IMR-90 (cell line): ENCODE measurements around the gene ATP10A. TPM values are rescaled to one million over a fixed set of nuclear protein-coding genes. Genes with fewer than 3 reads are reported as not detected.

Experiments
- ATAC-seq: fragments of 200-7000 bp; cut with Tn5 transposase; 2 replicates; pipeline ENCODE4 v1.9.1; 2020; ENCODE audit warnings: low read depth, mild to moderate bottlenecking, moderate library complexity
- BruUV-seq: library from RNA; stranded (reverse); fragments of 400-500 nt; replicated peaks from 2 replicates; lab custom pipeline; 2021; lab: Mats Ljungman, UMichigan
- CTCF ChIA-PET: fragments of 300-600 bp; formaldehyde crosslinking; extraction: SDS; loops from one replicate; lab custom pipeline; 2021; ENCODE audit warnings: antibody characterized with exemption; lab: Yijun Ruan, JAX
- POLR2A ChIA-PET: fragments of 300-600 bp; sonication (Branson Sonifier 250); formaldehyde crosslinking; loops from one replicate; lab custom pipeline; 2022; ENCODE audit warnings: antibody characterized with exemption; ENCODE audit not compliant: unreplicated experiment; lab: Charles Lee
- DNase-seq: peaks from one replicate; pipeline ENCODE4 v3.0.0; 2013
- H2AFZ ChIP-seq: replicated peaks from 2 replicates; pipeline ENCODE3; 2013; ENCODE audit warnings: low read length, mild to moderate bottlenecking; ENCODE audit not compliant: poor library complexity
- H2AK5ac ChIP-seq: 2 replicates; pipeline ENCODE4 v1.6.1; 2013; ENCODE audit warnings: low read depth, low read length, inconsistent platforms
- H2AK9ac ChIP-seq: replicated peaks from 2 replicates; pipeline ENCODE3; 2013; ENCODE audit warnings: mild to moderate bottlenecking, low read depth, low read length, moderate library complexity; ENCODE audit not compliant: poor library complexity
- H2BK120ac ChIP-seq: 2 replicates; pipeline ENCODE4 v1.6.1; 2013; ENCODE audit warnings: low read depth, low read length, inconsistent platforms
- H2BK15ac ChIP-seq: 3 replicates; pipeline ENCODE4 v1.6.1; 2013; ENCODE audit warnings: low read depth, low read length, inconsistent platforms
- H2BK20ac ChIP-seq: 2 replicates; pipeline ENCODE4 v1.6.1; 2013; ENCODE audit warnings: low read depth, mild to moderate bottlenecking, inconsistent platforms, low read length, moderate library complexity
- H2BK5ac ChIP-seq: 2 replicates; pipeline ENCODE4 v1.6.1; 2013; ENCODE audit warnings: mild to moderate bottlenecking, low read depth, low read length, inconsistent platforms; ENCODE audit not compliant: poor library complexity, severe bottlenecking
- H3K14ac ChIP-seq: replicated peaks from 2 replicates; pipeline ENCODE4 v1.6.1; 2013; ENCODE audit warnings: low read depth, low read length, inconsistent platforms
- H3K18ac ChIP-seq: 2 replicates; pipeline ENCODE4 v1.6.1; 2013; ENCODE audit warnings: low read depth, low read length, control low read depth
- H3K23ac ChIP-seq: 2 replicates; pipeline ENCODE4 v1.6.1; 2013; ENCODE audit warnings: low read depth, low read length, inconsistent platforms
- H3K27ac ChIP-seq: 2 replicates; pipeline ENCODE4 v1.5.1; 2013; ENCODE audit warnings: mild to moderate bottlenecking, control low read depth, low read length; ENCODE audit not compliant: insufficient read depth
- H3K27me3 ChIP-seq: 2 replicates; pipeline ENCODE4 v1.6.1; 2013; ENCODE audit warnings: low read length; ENCODE audit not compliant: control insufficient read depth, insufficient read depth
- H3K36me3 ChIP-seq: 2 replicates; pipeline ENCODE4 v1.6.1; 2013; ENCODE audit warnings: low read length, mixed read lengths; ENCODE audit not compliant: control insufficient read depth, insufficient read depth
- H3K4ac ChIP-seq: 2 replicates; pipeline ENCODE4 v1.6.1; 2013; ENCODE audit warnings: low read depth, low read length, inconsistent platforms
- H3K4me1 ChIP-seq: 2 replicates; pipeline ENCODE4 v1.6.1; 2013; ENCODE audit warnings: low read length, mixed read lengths; ENCODE audit not compliant: control insufficient read depth, insufficient read depth
- H3K4me2 ChIP-seq: 2 replicates; pipeline ENCODE4 v1.6.1; 2013; ENCODE audit warnings: low read depth, mild to moderate bottlenecking, control low read depth, low read length, moderate library complexity
- H3K4me3 ChIP-seq: 2 replicates; pipeline ENCODE4 v1.5.1; 2013; ENCODE audit warnings: low read depth, mild to moderate bottlenecking, control low read depth, low read length, moderate library complexity; ENCODE audit not compliant: insufficient read depth
- H3K56ac ChIP-seq: 2 replicates; pipeline ENCODE4 v1.6.1; 2013; ENCODE audit warnings: low read length, inconsistent platforms; ENCODE audit not compliant: insufficient read depth; ENCODE audit errors: extremely low read depth
- H3K79me1 ChIP-seq, 2 experiments: 2 replicates each; pipeline ENCODE4 v1.6.1; 2013; ENCODE audit warnings: low read length in 2 of 2, inconsistent platforms in 1 of 2, low read depth in 1 of 2
- H3K9ac ChIP-seq: 2 replicates; pipeline ENCODE4 v1.6.1; 2013; ENCODE audit warnings: low read depth, low read length, control low read depth
- H3K9me1 ChIP-seq: 2 replicates; pipeline ENCODE4 v1.6.1; 2013; ENCODE audit warnings: low read length, inconsistent platforms; ENCODE audit not compliant: insufficient read depth
- H3K9me3 ChIP-seq: 2 replicates; pipeline ENCODE4 v1.6.1; 2013; ENCODE audit warnings: low read length; ENCODE audit not compliant: control insufficient read depth, insufficient read depth
- H4K20me1 ChIP-seq: 2 replicates; pipeline ENCODE4 v1.6.1; 2013; ENCODE audit warnings: low read length, inconsistent platforms; ENCODE audit not compliant: insufficient read depth
- H4K5ac ChIP-seq: 2 replicates; pipeline ENCODE4 v1.6.1; 2013; ENCODE audit warnings: mild to moderate bottlenecking, low read depth, low read length, control low read depth
- H4K8ac ChIP-seq, 2 experiments: 2 replicates each; pipeline ENCODE4 v1.6.1; 2013; ENCODE audit warnings: low read depth in 2 of 2, low read length in 2 of 2, control low read depth in 1 of 2, inconsistent platforms in 1 of 2
- H4K91ac ChIP-seq: 2 replicates; pipeline ENCODE4 v1.6.1; 2013; ENCODE audit warnings: low read depth, low read length, inconsistent platforms; ENCODE audit not compliant: insufficient read depth
- MAZ ChIP-seq: IDR thresholded peaks from 2 replicates; pipeline ENCODE4 v1.6.1; 2012; ENCODE audit warnings: low read depth, mild to moderate bottlenecking, low read length, improper control_type of control experiment, moderate library complexity, borderline replicate concordance
- POLR2A ChIP-seq: IDR thresholded peaks from 2 replicates; pipeline ENCODE4 v1.6.1; 2012; ENCODE audit warnings: mild to moderate bottlenecking, low read depth, low read length
- RAD21 ChIP-seq: IDR thresholded peaks from 2 replicates; pipeline ENCODE4 v1.6.1; 2012; ENCODE audit warnings: low read length, improper control_type of control experiment
- WGBS, 2 experiments: methylation state at CpG; one replicate each; pipeline versions ENCODE4 v1.1.5 to v1.1.7; 2013; ENCODE audit warnings: missing lambda C conversion rate in 2 of 2; ENCODE audit not compliant: insufficient read length in 1 of 2; ENCODE audit errors: extremely low coverage in 2 of 2; 5-methylcytosine and 5-hydroxymethylcytosine counted together
- dilution Hi-C: fragments of 300-500 bp; cut with HindIII; formaldehyde crosslinking; loops from one replicate; pipeline ENCODE4 v1.14.3; 2018; ENCODE audit warnings: low sequenced_read_pairs; ENCODE audit not compliant: unreplicated experiment
- in situ Hi-C: fragments of 300-500 bp; cut with MboI; formaldehyde crosslinking; loops from 3 replicates; pipeline ENCODE4 v1.14.3; 2019; ENCODE audit warnings: low sequenced_read_pairs, inconsistent platforms, mixed read lengths
- intact Hi-C: fragments of 100-400 bp; cut with micrococcal nuclease; formaldehyde crosslinking; loops from 2 replicates; pipeline ENCODE4 v1.10.0; 2022
- polyA plus RNA-seq, 3 experiments: library from polyadenylated mRNA; depleted of rRNA; stranded (reverse); fragments of >200 nt; gene quantifications; 2 replicates each; pipeline ENCODE4 v1.2.3, GENCODE V29; 2012; ENCODE audit warnings: low replicate concordance in 1 of 3
- total RNA-seq: library from RNA; depleted of rRNA; stranded (reverse); fragments of >200 nt; gene quantifications from 2 replicates; pipeline ENCODE4 v1.2.3, GENCODE V29; 2012

Gene ATP10A
- total and polyA plus RNA-seq, 2 of the 4 experiments (the other 2 are of a cell fraction) = 13.8 to 16.0 TPM

- peak; percentile 61 for DNase-seq
Observed at GRCh38 chr15:25763331-25763751, 99.8 kb downstream of the ATP10A start.

More at GRCh38 chr15:25763331-25763751, 99.8 kb downstream of the ATP10A start:
- no peak overlapping the region for H2BK20ac ChIP-seq
- H3K9ac ChIP-seq = no peak overlapping the region
- CTCF ChIA-PET = interaction anchor here (0.7 kb wide), 1 partner anchor 176 kb away, joined by 3 read pairs; no protein-coding TSS in a partner anchor
- H4K20me1 ChIP-seq = no peaks in the 10 kb centered on the region
- no peak overlapping the region for H2AK5ac ChIP-seq
- H2AK9ac ChIP-seq = no peak overlapping the region
- H3K27ac ChIP-seq = no peak overlapping the region
- no peak overlapping the region for H4K5ac ChIP-seq
- H4K91ac ChIP-seq = no peak overlapping the region
- H3K18ac ChIP-seq = no peak overlapping the region
- H3K4me3 ChIP-seq = no peak overlapping the region
- no peak; the same call in 1 of the 2 replicates for ATAC-seq
- H3K36me3 ChIP-seq = no peaks in the 10 kb centered on the region; the same call in 1 of the 2 replicates
- 0 out of 2 replicates have a peak, but pooled peaks cover 3% of the 10 kb centered on the region for H3K9me1 ChIP-seq
- no peaks in the 10 kb centered on the region for H3K27me3 ChIP-seq
- H3K4me2 ChIP-seq = no peak overlapping the region
- H2BK15ac ChIP-seq = no peak overlapping the region
- 57% methylated on average over 1 of the region's 4 CpGs; no CpG with 5 or more reads in 1 of the 2 experiments for WGBS, 2 experiments
- in situ Hi-C loops = no loop called here
- H3K56ac ChIP-seq = no peak overlapping the region
- H3K14ac ChIP-seq = no peak overlapping the region
- H2BK120ac ChIP-seq = no peak overlapping the region
- H2AFZ ChIP-seq = no peak overlapping the region
- H3K23ac ChIP-seq = no peak overlapping the region
- 0 out of 2 replicates have a peak, but pooled peaks cover 2% of the 10 kb centered on the region for H3K4me1 ChIP-seq
- H3K79me1 ChIP-seq = peaks cover 18 to 53% of the 10 kb centered on the region in 2 experiments
- TF ChIP-seq POLR2A (no peak), MAZ (no peak), RAD21 (no peak)
- intact Hi-C loops = no loop called here
- no TSS peak for BruUV-seq
- POLR2A ChIA-PET = no interaction called here
- no peaks in the 10 kb centered on the region for H3K9me3 ChIP-seq
- dilution Hi-C loops = no loop called here
- no peak overlapping the region for H2BK5ac ChIP-seq
- no peak overlapping the region for H3K4ac ChIP-seq
- H4K8ac ChIP-seq = no peak overlapping the region
